H1 (cell line): ENCODE results near the gene ADAMTS17. TPM values are rescaled to one million over a fixed set of nuclear protein-coding genes. Genes with fewer than 3 reads are reported as not detected.

Source experiments
- CTCF ChIA-PET: fragments of 300-600 bp; sonication (Branson Sonifier 250); formaldehyde crosslinking; loops from one replicate; lab custom pipeline; 2021; ENCODE audit not compliant: partially characterized antibody; lab: Charles Lee
- POLR2A ChIA-PET: fragments of 300-600 bp; sonication (Branson Sonifier 250); formaldehyde crosslinking; loops from one replicate; lab custom pipeline; 2021; ENCODE audit warnings: inconsistent platforms; ENCODE audit not compliant: partially characterized antibody; lab: Charles Lee
- DNase-seq, 2 experiments: peaks; one replicate each; pipeline versions ENCODE4 v3.0.0 to v3.0.0-alpha.2; 2010 to 2022; ENCODE audit warnings: low spot score in 2 of 2, low read depth in 1 of 2, mixed read lengths in 1 of 2
- FAIRE-seq: peaks from 2 replicates; lab custom pipeline; 2011; peaks lifted over from hg19 to GRCh38; lab: Jason Lieb, UNC
- H2AFZ ChIP-seq: 2 replicates; pipeline ENCODE4 v1.8.1; 2012; ENCODE audit warnings: low read length, inconsistent platforms
- H2AK5ac ChIP-seq: 2 replicates; pipeline ENCODE4 v1.6.1; 2013; ENCODE audit warnings: low read depth, low read length
- H2BK120ac ChIP-seq: replicated peaks from 2 replicates; pipeline ENCODE3; 2013; ENCODE audit warnings: low read depth, low read length, inconsistent platforms
- H2BK12ac ChIP-seq: 2 replicates; pipeline ENCODE4 v1.6.1; 2013; ENCODE audit warnings: low read depth, low read length
- H2BK15ac ChIP-seq: 2 replicates; pipeline ENCODE4 v1.6.1; 2013; ENCODE audit warnings: low read length
- H2BK20ac ChIP-seq: 2 replicates; pipeline ENCODE4 v1.6.1; 2013; ENCODE audit warnings: low read length
- H2BK5ac ChIP-seq: 2 replicates; pipeline ENCODE4 v1.6.1; 2013; ENCODE audit warnings: low read depth, low read length
- H3K14ac ChIP-seq: 2 replicates; pipeline ENCODE4 v1.6.1; 2013; ENCODE audit warnings: inconsistent platforms; ENCODE audit not compliant: insufficient read length
- H3K18ac ChIP-seq: 2 replicates; pipeline ENCODE4 v1.6.1; 2013; ENCODE audit warnings: low read length; ENCODE audit errors: extremely low read depth
- H3K23ac ChIP-seq: 2 replicates; pipeline ENCODE4 v1.6.1; 2013; ENCODE audit warnings: inconsistent platforms; ENCODE audit not compliant: insufficient read length
- H3K23me2 ChIP-seq: 2 replicates; pipeline ENCODE4 v1.6.1; 2013; ENCODE audit warnings: low read depth, low read length
- H3K27ac ChIP-seq: 2 replicates; pipeline ENCODE4 v1.6.1; 2011; ENCODE audit warnings: low read depth, low read length, inconsistent platforms
- H3K27me3 ChIP-seq, 4 experiments: replicated peaks in 1 of 4; 1 replicate in 1 of 4; 2 replicates in 3 of 4; pipeline versions ENCODE4 v1.6.1 to v1.8.1; 2011 to 2013; ENCODE audit warnings: low read length in 3 of 4, mild to moderate bottlenecking in 3 of 4, inconsistent platforms in 2 of 4, mixed read lengths in 2 of 4, moderate library complexity in 1 of 4; ENCODE audit not compliant: control insufficient read depth in 3 of 4, insufficient read depth in 3 of 4; ENCODE audit errors: extremely low read depth in 1 of 4
- H3K36me3 ChIP-seq, 4 experiments: 2 replicates each; pipeline versions ENCODE4 v1.6.1 to v1.8.1; 2011 to 2013; ENCODE audit warnings: mild to moderate bottlenecking in 4 of 4, low read length in 3 of 4, moderate library complexity in 2 of 4, control low read depth in 1 of 4, inconsistent platforms in 1 of 4; ENCODE audit not compliant: insufficient read depth in 4 of 4, control insufficient read depth in 2 of 4
- H3K4ac ChIP-seq: replicated peaks from 2 replicates; pipeline ENCODE3; 2013; ENCODE audit warnings: low read length, low read depth, mixed read lengths, inconsistent platforms; ENCODE audit not compliant: insufficient read length
- H3K4me1 ChIP-seq, 4 experiments: replicated peaks in 1 of 4; 1 replicate in 1 of 4; 2 replicates in 3 of 4; pipeline versions ENCODE4 v1.6.1 to v1.8.1; 2011 to 2013; ENCODE audit warnings: low read length in 3 of 4, inconsistent platforms in 2 of 4, mixed read lengths in 1 of 4; ENCODE audit not compliant: insufficient read depth in 4 of 4, control insufficient read depth in 3 of 4
- H3K4me2 ChIP-seq, 2 experiments: 2 replicates each; pipeline versions ENCODE4 v1.6.1 to v1.8.1; 2011 to 2013; ENCODE audit warnings: low read depth in 2 of 2, low read length in 2 of 2, control low read depth in 1 of 2, inconsistent platforms in 1 of 2, mild to moderate bottlenecking in 1 of 2; ENCODE audit not compliant: insufficient read depth in 1 of 2
- H3K4me3 ChIP-seq, 4 experiments: fragments of 200-600, 300-600 bp in 1 of 4; sonication (generic), shearing (Covaris generic), sonication (Bioruptor Twin) in 1 of 4; 2 replicates each; pipeline versions ENCODE4 v1.5.1 to v1.8.1; 2011 to 2016; ENCODE audit warnings: low read length in 4 of 4, low read depth in 3 of 4, control low read depth in 2 of 4, inconsistent platforms in 2 of 4, mild to moderate bottlenecking in 2 of 4, mixed read lengths in 1 of 4, moderate library complexity in 1 of 4; ENCODE audit not compliant: insufficient read depth in 2 of 4; ENCODE audit errors: extremely low read depth in 1 of 4
- H3K56ac ChIP-seq: replicated peaks from 2 replicates; pipeline ENCODE3; 2013; ENCODE audit warnings: low read depth, mild to moderate bottlenecking, mixed read lengths, low read length, inconsistent platforms; ENCODE audit not compliant: insufficient read length
- H3K79me1 ChIP-seq: 2 replicates; pipeline ENCODE4 v1.6.1; 2013; ENCODE audit warnings: low read depth, low read length, control low read depth
- H3K79me2 ChIP-seq, 2 experiments: 2 replicates each; pipeline versions ENCODE4 v1.6.1 to v1.8.1; 2012 to 2013; ENCODE audit warnings: low read length in 2 of 2, mild to moderate bottlenecking in 2 of 2, inconsistent platforms in 1 of 2; ENCODE audit not compliant: insufficient read depth in 2 of 2, control insufficient read depth in 1 of 2
- H3K9ac ChIP-seq, 4 experiments: replicated peaks in 1 of 4; 1 replicate in 1 of 4; 2 replicates in 3 of 4; pipeline versions ENCODE4 v1.6.1 to v1.8.1; 2011 to 2013; ENCODE audit warnings: low read depth in 3 of 4, low read length in 3 of 4, control low read depth in 2 of 4, mild to moderate bottlenecking in 2 of 4, moderate library complexity in 2 of 4, inconsistent platforms in 1 of 4; ENCODE audit errors: extremely low read depth in 1 of 4
- H3K9me3 ChIP-seq, 2 experiments: 2 replicates each; pipeline versions ENCODE4 v1.6.1 to v1.8.1; 2012 to 2013; ENCODE audit warnings: mild to moderate bottlenecking in 2 of 2, moderate library complexity in 2 of 2, control low read depth in 1 of 2, inconsistent platforms in 1 of 2, low read depth in 1 of 2, low read length in 1 of 2, mixed read lengths in 1 of 2; ENCODE audit not compliant: insufficient read depth in 2 of 2
- H4K20me1 ChIP-seq, 2 experiments: replicated peaks in 1 of 2; 2 replicates each; pipeline versions ENCODE3 to v1.8.1; 2011 to 2013; ENCODE audit warnings: inconsistent platforms in 2 of 2, low read length in 2 of 2, mild to moderate bottlenecking in 1 of 2; ENCODE audit not compliant: insufficient read depth in 2 of 2, control insufficient read depth in 1 of 2
- H4K5ac ChIP-seq: 2 replicates; pipeline ENCODE4 v1.6.1; 2013; ENCODE audit warnings: low read length, low read depth, mixed read lengths, inconsistent platforms; ENCODE audit not compliant: insufficient read length
- H4K8ac ChIP-seq: 2 replicates; pipeline ENCODE4 v1.8.0; 2013; ENCODE audit warnings: mild to moderate bottlenecking, moderate library complexity, low read length, inconsistent platforms; ENCODE audit not compliant: insufficient read depth; ENCODE audit errors: extremely low read depth
- H4K91ac ChIP-seq: replicated peaks from 2 replicates; pipeline ENCODE3; 2013; ENCODE audit warnings: low read length, mixed read lengths, inconsistent platforms; ENCODE audit not compliant: insufficient read length
- CREB1 ChIP-seq: IDR thresholded peaks from 2 replicates; pipeline ENCODE4 v1.6.1; 2012; ENCODE audit warnings: inconsistent platforms
- GABPA ChIP-seq: IDR thresholded peaks from 2 replicates; pipeline ENCODE4 v1.6.1; 2011; ENCODE audit warnings: mild to moderate bottlenecking, low read length, moderate library complexity, borderline replicate concordance; ENCODE audit not compliant: insufficient read depth
- GTF2F1 ChIP-seq: IDR thresholded peaks from 2 replicates; pipeline ENCODE4 v1.6.1; 2012; ENCODE audit warnings: low read depth, low read length, improper control_type of control experiment, borderline replicate concordance
- HDAC6 ChIP-seq: IDR thresholded peaks from one replicate; pipeline ENCODE4 v1.7.1; 2012; ENCODE audit warnings: low read depth, mild to moderate bottlenecking, inconsistent platforms, low read length, moderate library complexity
- JUND ChIP-seq: IDR thresholded peaks from 2 replicates; pipeline ENCODE4 v1.6.1; 2011; ENCODE audit warnings: mild to moderate bottlenecking, improper control_type of control experiment, low read length
- SIN3A ChIP-seq, 2 experiments: IDR thresholded peaks in 1 of 2; conservative IDR thresholded peaks in 1 of 2; 2 replicates each; pipeline ENCODE4 v1.6.1; 2011 to 2012; ENCODE audit warnings: low read length in 2 of 2, improper control_type of control experiment in 1 of 2, low read depth in 1 of 2, mild to moderate bottlenecking in 1 of 2
- SP2 ChIP-seq: IDR thresholded peaks from 2 replicates; pipeline ENCODE4 v1.6.1; 2012; ENCODE audit warnings: mild to moderate bottlenecking, low read length, inconsistent platforms
- SUZ12 ChIP-seq: fragments of 200-600 bp; sonication (generic); IDR thresholded peaks from 2 replicates; pipeline ENCODE4 v1.6.1; 2012; ENCODE audit warnings: mild to moderate bottlenecking, inconsistent platforms, low read length, moderate library complexity, mixed read lengths
- USF2 ChIP-seq: IDR thresholded peaks from 2 replicates; pipeline ENCODE4 v1.6.1; 2011; ENCODE audit warnings: low read length, improper control_type of control experiment
- WGBS, 2 experiments: shearing (Covaris generic) in 1 of 2; methylation state at CpG; one replicate each; pipeline versions ENCODE4 v1.1.6 to v1.1.7; 2013 to 2015; ENCODE audit warnings: low lambda C conversion rate in 2 of 2, mixed read lengths in 2 of 2, inconsistent platforms in 1 of 2, low coverage in 1 of 2, missing lambda C conversion rate in 1 of 2; ENCODE audit not compliant: insufficient replicate concordance in 2 of 2, insufficient coverage in 1 of 2, insufficient read length in 1 of 2; ENCODE audit errors: extremely low coverage in 1 of 2, missing lambda C conversion rate in 1 of 2; 5-methylcytosine and 5-hydroxymethylcytosine counted together
- polyA plus RNA-seq, 7 experiments: library from polyadenylated mRNA; depleted of rRNA in 3 of 7; stranded (reverse) in 5 of 7; unstranded in 2 of 7; fragments of >200 nt in 5 of 7; fragments of 200-250 nt in 2 of 7; gene quantifications; 1 replicate in 5 of 7; 2 replicates in 1 of 7; 4 replicates in 1 of 7; pipeline versions ENCODE4 v1.2.1 to v1.2.3, GENCODE V29; 2011 to 2013; ENCODE audit warnings: missing spikeins in 2 of 7, mixed read lengths in 2 of 7
- total RNA-seq: library from RNA; stranded (reverse); fragmentation: NEBNext Ultra II Directional; extraction: Animal tissue kit (Norgen Biotek cat#: 25700); gene quantifications from 2 replicates; pipeline ENCODE4 v1.2.1, GENCODE V29; 2021

Gene ADAMTS17
- total and polyA plus RNA-seq, 2 of the 8 experiments (the other 6 are each of a cell fraction or from before 2014, with no cell fraction given): 0.51 to 1.7 TPM

GRCh38 chr15:99979371-99979770 lies 362.4 kb downstream of the ADAMTS17 start:
- Histone ChIP-seq H3K36me3 (no peaks in the 10 kb centered on the region), H3K27me3 (no peaks in the 10 kb centered on the region), H3K14ac (no peak overlapping the region), H2BK5ac (no peak overlapping the region), H2BK20ac (no peak overlapping the region), H3K23me2 (peaks cover 2% of the 10 kb centered on the region; the same call in 1 of the 2 replicates), H4K5ac (no peak overlapping the region), H3K4me1 (peaks cover 10 to 33% (median 25%) of the 10 kb centered on the region in 4 experiments), H2BK120ac (no peak overlapping the region), H3K9ac (no peak overlapping the region), H4K91ac (peak overlapping the region; percentile 54), H2BK12ac (no peak overlapping the region), H3K4me2 (no peak overlapping the region), H3K4ac (no peak overlapping the region), H3K56ac (no peak overlapping the region), H3K4me3 (no peak overlapping the region), H3K9me3 (no peaks in the 10 kb centered on the region), H2BK15ac (0 out of 2 replicates have a peak overlapping the region, but pooled peaks have one; percentile 92), H3K18ac (no peak overlapping the region), H4K20me1 (no peaks in the 10 kb centered on the region), H3K23ac (no peak overlapping the region), H2AK5ac (no peak overlapping the region), H4K8ac (no peak overlapping the region), H3K79me1 (no peaks in the 10 kb centered on the region), H3K79me2 (no peaks in the 10 kb centered on the region), H2AFZ (no peak overlapping the region), H3K27ac (no peak overlapping the region)
- no peak for FAIRE-seq
- WGBS, 2 experiments: 93% methylated on average over 15 of the region's 15 CpGs; no CpG with 5 or more reads in 1 of the 2 experiments
- POLR2A ChIA-PET: no interaction called here
- CTCF ChIA-PET: interaction anchor here (0.8 to 5.1 kb wide), 7 partner anchors 8 to 366 kb away, joined by 3 to 42 read pairs (median 4); no protein-coding TSS in a partner anchor
- no peak for DNase-seq
- no peak for TF ChIP-seq SUZ12
- no peak for TF ChIP-seq USF2
- no peak for TF ChIP-seq CREB1
- no peak for TF ChIP-seq SIN3A (conservative IDR thresholded peaks at IDR 0.05 in 1 of 2, IDR thresholded peaks at IDR 0.05 in 1 of 2; ENCODE audit: low read depth in 1 of 2, low read length in 2 of 2)
- TF ChIP-seq SP2: no peak
- TF ChIP-seq HDAC6: no peak
- no peak for TF ChIP-seq GABPA
- no peak for TF ChIP-seq JUND
- TF ChIP-seq GTF2F1: no peak
